ENCODE data around the gene OR10A6. TPM values are rescaled to one million over a fixed set of nuclear protein-coding genes. Genes with fewer than 3 reads are reported as not detected.

OR10A6 gene, protein sequence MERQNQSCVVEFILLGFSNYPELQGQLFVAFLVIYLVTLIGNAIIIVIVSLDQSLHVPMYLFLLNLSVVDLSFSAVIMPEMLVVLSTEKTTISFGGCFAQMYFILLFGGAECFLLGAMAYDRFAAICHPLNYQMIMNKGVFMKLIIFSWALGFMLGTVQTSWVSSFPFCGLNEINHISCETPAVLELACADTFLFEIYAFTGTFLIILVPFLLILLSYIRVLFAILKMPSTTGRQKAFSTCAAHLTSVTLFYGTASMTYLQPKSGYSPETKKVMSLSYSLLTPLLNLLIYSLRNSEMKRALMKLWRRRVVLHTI
- not detected for polyA plus RNA-seq

DNA sequence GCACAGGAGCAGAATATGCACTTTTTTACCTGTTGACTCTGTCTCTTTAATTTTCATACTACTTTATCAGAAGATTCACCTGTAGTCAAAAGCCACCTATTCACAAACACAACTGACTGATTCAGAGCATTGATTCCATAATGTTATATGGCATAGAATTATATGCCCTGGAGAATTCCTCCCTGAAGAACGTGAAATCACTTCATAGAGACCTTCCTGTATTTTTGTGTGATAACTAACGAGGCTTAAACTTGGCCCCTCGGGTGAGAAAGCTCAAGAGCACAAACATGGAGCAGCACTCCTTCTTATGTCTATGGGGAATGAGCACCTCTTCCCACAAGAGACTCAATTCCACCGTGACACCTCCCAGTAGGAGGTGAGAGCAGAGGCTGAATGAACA is at the start of gene OR10A6:
Gene OR10A6 (minus strand): TSS at position 101 of the 400 bp plus-strand sequence. CDS start 2,606 bp downstream, outside the sequence.
- H3K27ac Mint-ChIP-seq, result no peak within 1 kb of the TSS
- H3K9me3 Mint-ChIP-seq, result peaks cover 0 to 3% (median 0%) of the 10 kb centered on the region in 6 donors
- H3K36me3 Mint-ChIP-seq, result no peaks in the 10 kb centered on the region
- no peak for DNase-seq
- H3K27me3 Mint-ChIP-seq (ENCODE audit: low read depth in 3 of 3), result peaks cover 0 to 2% (median under 1%) of the 10 kb centered on the region in 3 donors
- no peak within 1 kb of the TSS for H3K4me3 Mint-ChIP-seq
- no peaks in the 10 kb centered on the region for H3K4me1 Mint-ChIP-seq

DNA sequence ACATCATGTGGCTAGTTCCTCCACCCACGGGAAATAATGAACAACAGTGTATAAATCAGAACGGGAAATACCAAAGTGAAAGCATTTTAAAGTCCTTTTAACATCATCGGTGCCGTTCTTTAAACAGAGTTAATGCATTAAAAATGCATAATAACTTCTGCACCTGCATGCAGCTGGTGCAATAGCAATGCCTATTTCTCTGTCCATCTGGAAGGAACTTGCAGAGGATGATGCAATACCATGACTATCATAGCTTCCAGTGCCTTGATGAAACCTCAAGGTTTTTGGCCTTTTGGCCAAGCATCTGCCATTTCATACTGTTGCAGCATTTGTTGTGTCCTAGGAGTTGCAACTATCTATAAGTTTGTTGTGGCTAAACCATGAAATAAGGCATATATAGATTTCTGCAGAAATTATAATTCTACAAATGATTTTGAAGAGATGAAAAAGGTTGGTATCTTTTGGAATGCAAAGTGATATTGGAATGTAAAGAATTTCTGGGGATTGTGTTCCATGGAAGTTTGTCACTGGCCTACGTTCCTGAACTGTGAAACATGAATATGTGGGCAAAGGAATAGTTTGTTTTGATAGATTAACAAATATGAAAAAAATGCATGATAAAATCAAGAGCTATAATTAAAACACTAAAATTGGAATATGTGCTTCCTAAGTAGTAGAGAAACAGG is 46.3 kb upstream of the OR10A6 start:
- no peaks in the 10 kb centered on the region for H3K36me3 Mint-ChIP-seq
- H3K4me3 Mint-ChIP-seq, result no peak overlapping the region

DNA sequence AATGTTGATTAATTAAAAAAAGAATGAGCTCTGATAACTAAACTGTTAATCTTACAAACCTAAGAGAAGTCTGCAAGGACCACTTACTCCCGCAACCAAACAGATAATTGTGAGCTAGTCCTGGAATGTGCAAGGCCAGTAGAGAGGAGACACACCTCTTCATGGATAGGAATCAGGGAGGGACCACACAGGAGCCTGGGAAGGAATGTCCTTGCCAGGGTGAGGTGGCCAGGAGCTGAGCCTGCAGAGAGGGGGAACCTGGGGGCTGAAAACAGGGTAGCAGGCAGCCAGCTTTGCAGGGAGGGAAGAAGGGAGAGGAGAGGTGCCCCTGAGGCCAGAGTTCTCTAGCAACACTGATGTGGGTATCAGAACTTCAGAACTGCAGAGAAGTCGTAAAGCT is 43.6 kb upstream of the OR10A6 start:
- Mint-ChIP-seq H3K9me3 (no peaks in the 10 kb centered on the region), H3K4me3 (no peak overlapping the region), H3K27me3 (ENCODE audit: low read depth in 3 of 3) (peaks cover 2 to 6% (median 4%) of the 10 kb centered on the region in 3 donors), H3K27ac (no peak overlapping the region), H3K36me3 (no peaks in the 10 kb centered on the region), H3K4me1 (no peaks in the 10 kb centered on the region)
- no peak for DNase-seq

More for the DNA sequence above, 46.3 kb upstream of the OR10A6 start:
- H3K27me3 Mint-ChIP-seq (ENCODE audit: low read depth in 3 of 3), result peaks cover 2 to 6% (median 4%) of the 10 kb centered on the region in 3 donors
- no peak overlapping the region for H3K27ac Mint-ChIP-seq
- H3K4me1 Mint-ChIP-seq, result no peaks in the 10 kb centered on the region
- DNase-seq, result no peak
- no peaks in the 10 kb centered on the region for H3K9me3 Mint-ChIP-seq

DNA sequence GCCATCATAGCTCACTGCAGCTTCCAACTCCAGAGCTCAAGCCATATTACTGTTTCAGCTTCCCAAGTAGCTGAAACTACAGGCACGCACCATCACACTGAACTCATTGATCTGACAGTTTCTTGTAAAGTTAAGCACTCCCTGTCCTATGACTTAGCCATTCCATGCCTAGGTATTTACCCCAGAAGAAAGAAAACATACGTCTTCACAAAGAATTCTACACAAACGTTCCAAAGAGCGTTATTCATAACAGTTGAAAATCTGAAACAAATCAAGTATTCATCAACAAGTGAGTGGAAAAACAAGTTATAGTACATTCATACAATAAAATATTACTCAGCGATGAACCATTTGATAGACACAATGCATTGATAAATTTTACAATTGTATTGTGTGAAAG is 41.9 kb upstream of the OR10A6 start:
- no peak overlapping the region for H3K27ac Mint-ChIP-seq
- H3K9me3 Mint-ChIP-seq, result no peaks in the 10 kb centered on the region
- peaks cover 2 to 9% (median 6%) of the 10 kb centered on the region in 3 donors for H3K27me3 Mint-ChIP-seq (ENCODE audit: low read depth in 3 of 3)
- no peak for DNase-seq
- H3K4me1 Mint-ChIP-seq, result no peaks in the 10 kb centered on the region
- H3K4me3 Mint-ChIP-seq, result no peak overlapping the region
- H3K36me3 Mint-ChIP-seq, result no peaks in the 10 kb centered on the region

DNA sequence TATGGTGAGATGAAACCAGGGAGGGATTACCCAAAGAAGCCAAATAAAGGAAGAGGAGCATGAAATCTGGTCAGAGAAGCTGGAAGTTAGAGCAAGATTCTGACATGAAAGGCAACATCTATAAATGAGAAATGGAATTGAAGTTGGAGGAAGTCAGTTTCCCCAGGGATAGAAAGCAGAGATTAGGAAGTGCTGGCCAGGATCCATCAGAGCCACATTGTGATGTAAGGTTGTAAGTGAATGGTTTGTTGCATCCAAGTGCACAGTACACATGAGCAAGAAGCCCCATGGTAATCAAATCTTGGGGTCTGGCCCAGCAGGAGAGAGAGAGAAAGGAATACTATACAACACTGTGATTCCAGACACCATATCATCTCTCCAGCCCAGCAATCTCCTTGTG is 40.8 kb upstream of the OR10A6 start:
- Mint-ChIP-seq H3K36me3 (no peaks in the 10 kb centered on the region), H3K27ac (no peak overlapping the region), H3K27me3 (ENCODE audit: low read depth in 3 of 3) (peaks cover under 1 to 14% (median 7%) of the 10 kb centered on the region in 3 donors), H3K9me3 (no peaks in the 10 kb centered on the region), H3K4me1 (no peaks in the 10 kb centered on the region), H3K4me3 (no peak overlapping the region)
- DNase-seq, result no peak

DNA sequence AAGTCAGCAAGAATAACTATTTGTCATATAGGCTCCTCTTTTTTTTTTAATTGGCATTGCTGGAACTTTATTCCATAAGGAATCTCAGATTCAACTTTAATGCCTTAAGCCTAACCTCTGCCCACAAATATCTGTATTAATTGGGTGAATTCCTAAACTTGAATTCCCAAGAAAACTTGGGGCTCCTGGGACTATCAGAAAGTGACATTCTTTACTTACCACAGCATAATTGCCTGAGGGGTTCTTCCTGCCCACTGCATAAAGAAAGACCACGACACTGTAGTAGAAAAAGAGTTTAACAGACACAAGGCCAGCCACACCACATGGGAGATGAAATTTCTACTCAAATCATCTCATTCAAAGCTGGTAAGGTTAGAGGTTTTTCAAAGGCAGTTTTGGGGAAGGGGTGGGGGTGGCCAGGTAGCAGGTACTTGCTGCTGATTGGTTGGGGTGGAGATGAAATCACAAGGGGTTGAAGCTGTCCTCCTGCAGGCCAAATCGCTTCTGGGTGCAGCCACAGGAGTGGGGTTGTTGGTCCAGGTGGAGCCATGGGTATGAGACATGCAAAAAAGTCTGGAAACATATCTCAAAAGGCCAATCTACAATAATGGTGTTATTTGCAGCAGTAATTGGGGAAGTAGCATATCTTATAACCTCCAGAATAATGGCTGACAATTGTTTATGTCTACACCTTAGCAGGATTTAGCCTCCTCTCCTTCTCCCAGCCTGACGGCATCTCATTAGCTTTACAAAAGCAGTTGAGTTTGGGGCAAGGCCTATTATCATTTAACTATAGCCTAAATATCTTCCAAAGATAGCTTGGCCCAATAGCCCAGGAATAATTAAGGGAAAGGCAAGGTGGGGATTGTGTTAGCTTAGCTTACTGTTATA is 38.9 kb upstream of the OR10A6 start:
- Mint-ChIP-seq H3K27ac (no peak overlapping the region), H3K4me1 (no peaks in the 10 kb centered on the region), H3K27me3 (ENCODE audit: low read depth in 3 of 3) (peaks cover 0 to 12% (median 4%) of the 10 kb centered on the region in 3 donors), H3K4me3 (no peak overlapping the region), H3K9me3 (no peaks in the 10 kb centered on the region), H3K36me3 (no peaks in the 10 kb centered on the region)
- DNase-seq, result no peak

DNA sequence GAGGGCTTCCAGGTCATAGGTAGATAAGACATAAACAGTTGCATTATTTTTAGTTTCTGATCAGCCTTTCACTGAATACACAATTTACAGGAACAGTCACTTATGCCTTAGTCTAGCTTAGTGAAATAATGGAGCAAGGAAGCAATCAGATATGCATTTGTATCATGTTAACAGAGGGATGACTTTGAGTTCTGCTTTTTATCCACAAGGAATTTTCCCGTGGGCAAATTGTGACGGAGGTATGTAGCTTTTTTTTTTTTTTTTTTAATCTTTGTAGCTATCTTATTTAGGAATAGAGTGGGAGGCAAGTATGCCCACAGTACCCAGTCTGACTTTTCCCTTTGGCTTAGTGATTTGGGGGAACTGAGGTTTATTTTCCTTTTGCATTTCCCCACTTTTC is 37.6 kb upstream of the OR10A6 start:
- H3K9me3 Mint-ChIP-seq, result no peaks in the 10 kb centered on the region
- peaks cover 4 to 15% (median 4%) of the 10 kb centered on the region in 3 donors for H3K27me3 Mint-ChIP-seq (ENCODE audit: low read depth in 3 of 3)
- no peak overlapping the region for H3K27ac Mint-ChIP-seq
- no peak overlapping the region for H3K4me3 Mint-ChIP-seq
- H3K36me3 Mint-ChIP-seq, result no peaks in the 10 kb centered on the region
- no peaks in the 10 kb centered on the region for H3K4me1 Mint-ChIP-seq
- DNase-seq, result no peak

DNA sequence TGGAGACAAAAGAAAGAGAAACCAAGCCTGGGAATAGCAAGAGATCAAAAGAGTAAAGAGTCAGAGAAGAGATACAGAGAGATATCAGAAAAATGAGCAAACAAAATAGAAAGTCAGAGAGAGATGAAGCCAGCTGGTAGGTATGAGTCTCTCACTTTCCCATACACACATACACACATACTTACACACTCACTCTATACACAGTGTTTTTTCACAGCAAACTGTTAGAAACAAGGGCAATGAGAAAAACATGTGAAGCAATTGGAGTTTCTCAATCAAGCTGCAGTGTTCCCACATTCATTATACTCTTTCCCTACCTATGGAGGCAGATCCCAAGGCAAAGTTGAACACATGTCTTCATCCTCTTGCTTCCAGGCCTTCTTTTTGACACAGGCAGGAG is 36.8 kb upstream of the OR10A6 start:
- Mint-ChIP-seq H3K4me1 (no peaks in the 10 kb centered on the region), H3K36me3 (no peaks in the 10 kb centered on the region), H3K27ac (no peak overlapping the region), H3K9me3 (no peaks in the 10 kb centered on the region), H3K4me3 (no peak overlapping the region), H3K27me3 (ENCODE audit: low read depth in 3 of 3) (peaks cover 4 to 12% (median 4%) of the 10 kb centered on the region in 3 donors)
- DNase-seq, result no peak

DNA sequence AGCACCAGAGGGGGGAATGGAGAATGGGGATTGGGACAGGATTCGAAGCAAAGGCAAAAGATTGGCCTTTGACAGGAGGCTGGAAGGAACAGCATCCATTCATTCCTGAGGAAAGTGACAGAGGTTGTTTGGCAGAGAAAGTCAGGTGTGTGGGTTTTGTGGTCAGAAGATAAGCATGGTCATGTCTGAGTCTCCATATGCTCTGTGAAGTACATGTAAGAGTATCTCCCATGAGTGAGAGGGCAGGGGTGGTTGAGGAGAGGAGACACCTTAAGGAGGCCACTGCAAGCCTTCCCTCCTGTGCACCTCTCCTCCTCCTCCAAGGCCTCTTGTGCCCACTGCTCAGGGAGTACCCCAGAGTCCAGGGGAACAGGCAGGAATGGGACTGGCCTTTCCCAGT is 36.0 kb upstream of the OR10A6 start:
- Mint-ChIP-seq H3K4me1 (no peaks in the 10 kb centered on the region), H3K36me3 (no peaks in the 10 kb centered on the region), H3K9me3 (no peaks in the 10 kb centered on the region), H3K4me3 (no peak overlapping the region), H3K27ac (no peak overlapping the region), H3K27me3 (ENCODE audit: low read depth in 3 of 3) (peaks cover 4 to 12% (median 4%) of the 10 kb centered on the region in 3 donors)
- DNase-seq, result no peak

DNA sequence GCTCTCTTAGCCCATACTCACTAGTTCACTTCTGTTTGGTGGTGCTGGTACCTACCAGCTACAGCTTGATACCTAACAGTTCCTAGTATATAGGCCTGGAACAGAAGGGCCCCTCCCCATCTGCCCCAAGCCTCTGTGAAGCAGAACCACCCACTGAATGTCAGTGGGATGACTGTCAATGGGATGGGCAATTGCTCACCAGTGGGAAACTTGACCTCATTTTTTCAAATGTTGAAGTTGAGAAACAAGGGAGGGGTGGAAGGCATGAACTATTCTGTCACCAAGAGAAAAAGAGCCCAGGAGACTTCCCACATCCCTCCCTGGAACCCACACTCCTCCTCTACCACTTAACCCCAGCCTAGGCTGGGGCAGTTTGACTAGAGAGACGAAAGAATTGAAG is 34.3 kb upstream of the OR10A6 start, which contains the start of gene NLRP10:
Gene NLRP10 (minus strand): TSS at position 62 of the 400 bp plus-strand sequence. CDS start 1,952 bp downstream, outside the sequence.
- Mint-ChIP-seq H3K4me3 (no peak within 1 kb of the TSS), H3K36me3 (no peaks in the 10 kb centered on the region), H3K27ac (no peak within 1 kb of the TSS), H3K4me1 (no peaks in the 10 kb centered on the region), H3K27me3 (ENCODE audit: low read depth in 3 of 3) (peaks cover 4 to 15% (median 4%) of the 10 kb centered on the region in 3 donors), H3K9me3 (no peaks in the 10 kb centered on the region)
- DNase-seq, result no peak

DNA sequence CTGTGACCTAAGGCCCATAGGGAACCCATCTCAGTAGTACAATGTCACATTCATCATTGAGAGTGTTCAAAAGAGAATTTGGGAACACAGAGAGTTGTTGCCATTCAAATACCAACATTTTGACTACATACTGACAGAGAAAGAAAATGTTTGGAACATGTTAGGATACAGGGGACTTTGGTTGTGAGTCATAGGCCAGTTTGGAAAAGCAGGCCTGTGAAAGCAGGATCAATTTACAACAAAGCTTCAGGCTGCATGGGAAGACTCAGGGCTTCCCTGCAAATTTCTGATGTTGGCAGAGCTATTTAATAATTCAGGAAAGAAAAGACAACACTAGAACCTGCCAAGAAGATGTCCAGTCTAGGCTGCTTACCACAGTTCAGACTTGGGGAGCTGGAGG is 33.8 kb upstream of the OR10A6 start:
- H3K27me3 Mint-ChIP-seq (ENCODE audit: low read depth in 3 of 3), result peaks cover 4 to 15% (median 4%) of the 10 kb centered on the region in 3 donors

DNA sequence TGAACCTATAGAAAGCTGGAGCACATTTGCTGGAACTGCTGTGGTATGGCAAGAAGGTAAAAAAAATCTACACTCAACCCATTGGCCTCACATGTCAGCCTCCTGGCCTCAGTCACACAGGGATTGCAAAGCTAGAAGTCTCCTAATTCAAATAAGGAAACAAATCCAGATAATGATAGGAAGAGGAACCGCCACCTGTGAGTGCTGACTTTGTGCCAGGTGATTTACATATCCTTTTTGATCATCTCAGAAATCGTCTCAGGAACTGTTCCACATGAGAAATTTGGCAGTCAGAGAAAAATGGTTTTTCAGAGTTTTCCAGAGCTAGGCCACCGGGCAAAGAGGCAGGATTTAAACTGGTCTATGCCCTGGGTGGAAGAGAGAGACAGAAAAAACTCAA is 33.2 kb upstream of the OR10A6 start:
- Mint-ChIP-seq H3K4me1 (no peaks in the 10 kb centered on the region), H3K27me3 (ENCODE audit: low read depth in 3 of 3) (peaks cover 4 to 15% (median 4%) of the 10 kb centered on the region in 3 donors), H3K4me3 (no peak overlapping the region), H3K9me3 (no peaks in the 10 kb centered on the region), H3K27ac (no peak overlapping the region), H3K36me3 (no peaks in the 10 kb centered on the region)
- DNase-seq, result no peak

More for the DNA sequence above, 33.8 kb upstream of the OR10A6 start:
- H3K27ac Mint-ChIP-seq, result no peak overlapping the region
- no peak for DNase-seq
- no peak overlapping the region for H3K4me3 Mint-ChIP-seq
- H3K9me3 Mint-ChIP-seq, result no peaks in the 10 kb centered on the region
- no peaks in the 10 kb centered on the region for H3K36me3 Mint-ChIP-seq
- H3K4me1 Mint-ChIP-seq, result no peaks in the 10 kb centered on the region

DNA sequence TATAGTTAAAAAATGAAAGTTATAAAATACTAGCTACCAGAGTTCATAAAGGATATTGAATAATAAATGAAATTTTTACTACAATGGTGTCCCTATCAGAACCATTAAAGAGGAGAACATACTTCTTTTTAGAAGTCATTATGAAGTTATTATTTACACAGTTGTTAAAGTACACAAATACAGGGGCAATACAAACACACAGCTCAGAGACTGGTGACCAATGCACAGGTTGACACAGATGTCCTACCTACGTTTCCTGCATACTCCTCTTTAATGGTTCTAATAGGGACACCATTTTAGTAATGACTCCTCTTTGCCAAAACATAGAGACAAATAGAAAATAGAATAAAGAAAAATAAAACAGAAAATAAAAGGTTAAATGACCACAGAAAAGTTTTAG is 24.1 kb upstream of the OR10A6 start:
- no peak overlapping the region for H3K27ac Mint-ChIP-seq
- peaks cover 0 to 5% (median 0%) of the 10 kb centered on the region in 3 donors for H3K27me3 Mint-ChIP-seq (ENCODE audit: low read depth in 3 of 3)
- H3K4me3 Mint-ChIP-seq, result no peak overlapping the region
- no peak for DNase-seq
- no peaks in the 10 kb centered on the region for H3K36me3 Mint-ChIP-seq
- no peaks in the 10 kb centered on the region for H3K9me3 Mint-ChIP-seq
- H3K4me1 Mint-ChIP-seq, result no peaks in the 10 kb centered on the region

DNA sequence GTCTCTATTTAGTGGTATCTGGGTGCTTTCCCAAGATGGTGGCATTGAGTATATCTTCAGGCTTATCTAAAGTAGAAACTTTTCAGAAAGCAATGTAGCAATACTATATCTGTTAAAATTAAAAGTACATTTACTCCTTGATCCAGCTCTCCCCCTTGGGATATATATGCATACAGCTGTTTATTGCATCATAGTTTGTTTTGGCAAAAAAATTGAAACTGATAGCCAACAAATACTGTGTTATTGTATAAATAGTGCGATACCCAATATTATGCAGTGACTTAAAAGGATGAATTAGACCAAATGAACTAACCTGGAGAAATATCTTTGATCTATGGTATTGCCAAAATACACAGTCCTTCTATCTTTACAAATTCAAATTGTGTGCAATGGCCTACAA is 18.9 kb upstream of the OR10A6 start:
- Mint-ChIP-seq H3K9me3 (no peaks in the 10 kb centered on the region), H3K27ac (no peak overlapping the region), H3K36me3 (no peaks in the 10 kb centered on the region), H3K4me3 (no peak overlapping the region), H3K27me3 (ENCODE audit: low read depth in 3 of 3) (peaks cover 0 to 3% (median 0%) of the 10 kb centered on the region in 3 donors), H3K4me1 (no peaks in the 10 kb centered on the region)
- no peak for DNase-seq
